Stimulated activated CD4-positive, alpha-beta T cell treated with anti-CD3 and anti-CD28 coated beads, Interleukin-4, amount 100 ng/mL, for 48 hours (primary cell): ENCODE results near the gene LY9.
"Not testable (repeated sequence)": the region's sequence is repeated elsewhere in the genome, so short reads cannot be mapped to it uniquely, and the experiment has no call there.

Experiments used
- DNase-seq, 2 donors: peaks; one replicate each; pipeline ENCODE4 v3.0.0-alpha.2; 2020; ENCODE audit warnings: low read depth in 2 of 2

Gene LY9

DNA sequence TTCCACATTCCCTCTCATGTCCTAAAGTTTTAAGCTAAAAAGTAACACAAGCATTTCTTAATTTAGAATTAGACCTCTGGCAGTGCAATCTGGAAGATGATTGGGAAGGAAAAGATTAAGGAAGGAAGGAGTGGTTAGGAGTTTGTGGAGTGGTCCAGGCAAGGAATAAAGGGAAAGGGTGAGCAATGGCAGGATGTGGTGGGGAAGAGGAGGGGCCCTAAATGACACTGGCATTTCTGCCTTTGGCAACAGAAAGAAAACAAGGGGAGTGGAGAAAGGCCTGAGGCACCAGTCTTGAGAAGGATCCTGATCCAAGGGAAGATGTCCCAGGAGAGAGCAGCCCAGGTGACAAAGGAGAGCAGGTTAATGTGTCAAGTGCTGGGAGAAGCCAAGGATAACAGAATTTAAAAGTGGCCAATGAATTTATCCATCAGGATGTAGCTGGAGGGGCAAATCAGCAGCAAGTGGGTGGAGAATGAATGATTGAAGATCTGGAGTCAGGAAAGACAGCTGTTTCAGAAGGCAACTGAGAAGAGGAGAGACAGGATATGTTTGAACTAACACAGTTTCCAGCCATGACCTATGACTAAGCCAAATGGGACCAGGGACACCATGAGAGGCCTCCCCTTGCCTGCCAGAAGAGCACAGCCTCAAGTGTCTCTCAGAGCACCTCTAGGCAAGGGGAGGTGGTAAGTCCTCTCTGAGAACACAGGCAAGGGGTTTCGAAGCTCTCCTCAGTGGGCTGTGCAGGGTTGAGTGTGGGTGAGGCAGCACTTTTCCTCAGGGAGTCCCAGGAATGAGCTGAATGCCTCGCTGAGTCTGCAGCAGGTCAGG is 20.9 kb upstream of the LY9 start:
- DNase-seq: no peak

DNA sequence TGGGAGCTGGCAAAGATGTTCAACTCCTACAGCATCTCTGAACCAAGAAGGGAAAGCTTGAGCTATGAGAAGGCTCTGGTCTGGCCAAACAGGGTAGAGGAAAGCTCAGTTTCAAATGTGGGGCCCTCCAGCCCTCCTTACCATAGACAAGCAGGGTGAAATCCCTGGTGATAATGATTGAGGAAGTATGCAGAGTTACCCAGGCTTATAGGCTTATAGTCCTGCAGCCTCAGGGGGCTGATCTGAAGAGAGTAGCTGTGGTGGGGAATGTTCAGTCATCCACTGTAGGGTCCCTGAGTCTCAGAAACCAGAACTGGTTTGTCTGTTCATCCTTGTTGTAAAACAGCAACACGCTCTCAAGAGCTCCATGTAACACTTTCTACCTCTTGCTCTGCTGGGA is 19.8 kb upstream of the LY9 start:
- no peak for DNase-seq

GRCh38 chr1:160777486-160778089 is 18.4 kb upstream of the LY9 start:
- no peak for DNase-seq

- DNase-seq: no peak
These were observed 17.0 kb upstream of the LY9 start for GRCh38 chr1:160778976-160779375.

DNA sequence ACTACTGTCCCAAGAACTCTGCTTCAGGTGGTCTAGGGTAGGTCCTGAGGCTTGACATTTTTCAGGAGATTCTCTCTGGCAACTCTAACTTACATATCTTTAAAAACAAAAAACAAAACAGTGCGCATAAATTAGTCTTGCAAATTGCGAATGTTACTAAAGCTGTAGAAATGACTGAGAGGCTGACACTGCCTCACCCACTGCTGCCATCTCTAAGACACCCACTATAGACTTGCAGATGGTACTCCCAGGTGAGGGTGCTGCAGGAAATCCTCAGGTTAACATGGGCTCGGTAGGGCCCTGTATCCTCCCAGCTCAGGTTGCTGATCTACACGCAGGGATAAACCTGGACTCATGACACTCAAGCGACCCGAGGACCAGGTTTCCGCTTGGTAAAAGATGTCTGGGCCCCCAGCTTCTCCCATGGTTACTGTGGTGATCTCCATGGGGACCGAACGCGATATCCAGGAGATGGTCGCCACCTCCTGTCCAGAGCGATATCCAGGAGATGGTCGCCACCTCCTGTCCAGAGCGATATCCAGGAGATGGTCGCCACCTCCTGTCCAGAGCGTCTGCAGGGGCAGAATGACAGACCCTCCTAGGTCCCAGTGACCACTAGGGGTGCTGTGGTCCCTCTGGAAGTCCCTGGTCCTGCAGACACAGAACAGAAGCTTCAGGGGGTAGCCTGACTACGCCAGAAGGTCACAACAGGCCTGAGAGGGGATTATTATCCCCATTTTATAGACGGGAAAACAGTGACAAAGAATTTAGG is 16.2 kb upstream of the LY9 start:
- no peak for DNase-seq

DNA sequence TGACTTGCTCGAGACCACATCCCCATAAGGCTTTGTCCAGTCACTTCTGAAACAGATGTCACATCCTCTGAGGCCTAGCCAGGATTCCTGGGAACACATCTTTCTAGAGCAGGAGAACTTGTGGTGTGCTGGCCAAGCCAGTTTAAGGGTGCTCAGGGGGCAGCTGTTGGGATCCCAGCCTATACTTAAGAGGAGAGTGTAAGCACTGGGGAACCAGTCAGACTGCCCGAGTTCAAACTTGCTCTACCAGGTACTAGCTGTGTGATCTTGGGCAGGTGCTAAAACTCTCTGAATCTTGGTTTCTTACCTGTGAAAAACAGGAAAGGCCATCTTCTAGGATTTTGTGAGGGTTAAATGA is 15.6 kb upstream of the LY9 start:
- DNase-seq: no peak

- no peak for DNase-seq
These were observed 14.7 kb upstream of the LY9 start for GRCh38 chr1:160781186-160781766.

GRCh38 chr1:160781914-160782689 is 13.9 kb upstream of the LY9 start:
- no peak for DNase-seq

DNA sequence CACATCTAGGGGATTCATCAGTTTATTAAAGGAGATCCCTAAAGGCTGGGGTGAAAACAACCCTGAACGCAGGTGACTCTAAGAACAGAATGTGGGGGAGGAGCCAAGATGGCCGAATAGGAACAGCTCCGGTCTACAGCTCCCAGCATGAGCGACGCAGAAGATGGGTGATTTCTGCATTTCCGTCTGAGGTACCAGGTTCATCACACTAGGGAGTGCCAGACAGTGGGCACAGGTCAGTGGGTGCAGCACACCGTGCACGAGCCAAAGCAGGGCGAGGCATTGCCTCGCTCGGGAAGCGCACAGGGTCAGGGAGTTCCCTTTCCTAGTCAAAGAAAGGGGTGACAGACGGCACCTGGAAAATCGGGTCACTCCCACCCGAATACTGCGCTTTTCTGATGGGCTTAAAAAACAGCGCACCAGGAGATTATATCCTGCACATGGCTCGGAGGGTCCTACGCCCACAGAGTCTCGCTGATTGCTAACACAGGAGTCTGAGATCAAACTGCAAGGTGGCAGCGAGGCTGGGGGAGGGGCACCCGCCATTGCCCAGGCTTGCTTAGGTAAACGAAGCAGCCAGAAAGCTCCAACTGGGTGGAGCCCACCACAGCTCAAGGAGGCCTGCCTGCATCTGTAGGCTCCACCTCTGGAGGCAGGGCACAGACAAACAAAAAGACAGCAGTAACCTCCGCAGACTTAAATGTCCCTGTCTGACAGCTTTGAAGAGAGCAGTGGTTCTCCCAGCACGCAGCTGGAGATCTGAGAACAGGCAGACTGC is 12.8 kb upstream of the LY9 start:
- not testable (repeated sequence) for DNase-seq

DNA sequence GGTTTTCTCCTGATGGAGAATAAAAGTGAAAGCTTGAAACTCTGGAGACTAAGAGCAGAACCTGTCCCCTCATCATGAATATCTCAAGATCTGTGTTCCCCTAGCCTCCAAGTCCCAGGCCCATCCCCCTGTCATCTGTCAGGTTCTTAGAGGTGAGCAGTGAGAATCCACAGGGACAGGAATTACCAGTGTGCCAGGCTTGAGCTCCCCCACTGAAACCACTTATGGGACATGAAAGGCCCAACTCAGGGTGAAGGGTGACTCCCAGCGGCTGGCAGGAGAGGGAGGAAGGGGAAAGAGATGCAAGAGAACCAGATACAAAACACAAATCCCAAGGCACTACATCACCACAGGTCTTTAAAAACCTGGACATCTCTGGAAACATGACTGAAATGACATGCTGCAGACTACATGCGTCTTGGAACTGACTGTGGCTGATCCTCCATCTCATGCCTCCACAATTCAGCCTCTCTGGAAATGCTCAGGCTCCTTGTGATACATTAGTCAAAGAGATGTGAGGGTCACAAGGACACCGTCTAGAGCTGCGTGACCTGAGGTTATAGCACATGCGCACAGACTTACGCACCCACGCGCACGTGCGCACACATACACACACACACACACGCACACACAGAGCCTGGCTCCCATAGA is 6.8 kb upstream of the LY9 start:
- DNase-seq: no peak

GRCh38 chr1:160789702-160790611 is 6.0 kb upstream of the LY9 start:
- DNase-seq: no peak

DNA sequence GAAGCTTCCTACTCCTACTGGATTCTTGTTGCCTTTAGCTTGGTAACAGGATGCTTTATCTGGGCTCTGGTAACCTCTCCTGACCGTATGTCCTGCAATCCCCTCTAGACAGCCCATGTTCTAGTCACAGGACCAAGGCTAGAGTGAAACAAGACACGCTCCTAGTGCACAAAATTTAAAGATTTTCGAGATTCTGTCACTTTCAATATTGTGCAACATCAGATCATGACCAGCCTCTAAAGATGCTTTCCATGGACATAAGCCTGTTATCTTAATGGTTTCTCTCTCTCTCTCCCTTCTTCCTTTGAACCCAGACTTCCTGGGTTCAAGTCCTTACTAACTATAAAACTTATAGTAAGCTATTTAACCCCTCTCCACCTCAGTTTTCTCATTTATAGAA is 1.6 kb upstream of the LY9 start:
- no peak for DNase-seq

DNA sequence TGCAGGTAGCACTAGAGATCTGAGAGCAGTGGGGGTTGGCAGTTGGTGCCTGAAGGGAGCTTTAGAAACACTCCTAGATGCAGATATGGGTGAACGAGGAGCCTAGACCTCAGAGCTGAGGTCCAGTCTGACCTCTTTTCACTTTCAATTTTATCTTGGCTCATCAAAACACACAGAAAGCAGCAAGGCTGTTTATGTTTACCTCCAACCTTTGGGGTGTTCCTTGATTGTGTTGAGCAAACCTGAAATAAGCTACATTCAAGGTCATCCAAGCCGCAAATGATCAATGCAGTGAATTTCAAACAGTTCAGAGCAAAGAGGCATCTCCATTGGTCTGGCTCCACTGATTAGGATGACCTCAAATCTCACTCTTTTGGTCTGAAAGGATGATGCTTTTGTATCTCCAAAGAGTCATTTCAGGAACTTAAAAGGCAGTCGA is 1.3 kb downstream of the LY9 start:
- DNase-seq: no peak

DNA sequence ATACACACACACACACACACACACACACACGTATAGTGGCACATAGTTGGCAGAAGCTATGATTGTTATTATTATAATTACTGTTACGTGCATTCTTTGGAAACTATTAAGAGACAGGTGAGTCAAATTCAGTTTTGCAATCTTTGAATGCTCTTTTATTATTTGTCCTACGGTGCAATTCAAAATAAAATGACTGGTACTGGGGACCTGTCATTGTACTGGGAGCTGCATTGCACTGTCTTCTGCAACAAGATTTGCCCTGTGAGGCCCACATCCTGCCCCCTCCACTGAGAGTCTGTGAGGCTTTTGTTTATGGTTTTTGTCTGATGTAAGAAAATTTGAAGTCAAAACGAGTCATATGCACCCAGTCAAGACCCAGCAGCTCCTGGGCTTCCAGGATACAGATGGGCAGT is 1.9 kb downstream of the LY9 start:
- DNase-seq: peak; percentile 32 to 35

DNA sequence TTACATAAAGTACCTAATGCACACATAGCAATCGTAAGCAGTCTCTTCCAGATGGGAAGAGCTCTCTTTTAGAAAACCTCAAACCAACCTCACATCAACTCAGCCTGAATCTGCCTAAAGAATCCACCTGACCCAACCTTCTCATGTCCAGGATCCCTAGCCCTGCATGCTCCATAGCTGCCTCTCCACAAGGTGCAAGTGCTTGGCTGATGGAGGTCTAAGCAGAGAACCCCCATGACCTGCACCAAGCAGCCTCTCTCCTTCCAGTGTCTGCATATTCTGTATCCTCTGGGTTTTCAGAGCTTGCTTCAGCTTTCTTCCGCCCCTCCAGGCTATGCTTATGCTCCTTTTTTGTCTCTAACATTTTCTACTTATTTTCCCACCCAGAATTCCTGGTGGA is 2.5 kb downstream of the LY9 start:
- no peak for DNase-seq

GRCh38 chr1:160799641-160800040 is 3.7 kb downstream of the LY9 start:
- no peak for DNase-seq

GRCh38 chr1:160800142-160800541 is 4.2 kb downstream of the LY9 start:
- no peak for DNase-seq

- DNase-seq: no peak
These were observed 4.9 kb downstream of the LY9 start for GRCh38 chr1:160800645-160801408.
